Ishikawa (cell line): ENCODE results near the gene TRPV2.

Experiments used
- CEBPB ChIP-seq: IDR thresholded peaks from 2 replicates; pipeline ENCODE4 v1.6.1; 2012
- CREB1 ChIP-seq: IDR thresholded peaks from 2 replicates; pipeline ENCODE4 v1.6.1; 2012; ENCODE audit warnings: low read depth
- EGR1 ChIP-seq: IDR thresholded peaks from 2 replicates; pipeline ENCODE4 v1.6.1; 2012
- EP300 ChIP-seq: IDR thresholded peaks from 2 replicates; pipeline ENCODE4 v1.6.1; 2012; ENCODE audit warnings: borderline replicate concordance
- FOXM1 ChIP-seq: IDR thresholded peaks from 2 replicates; pipeline ENCODE4 v1.6.1; 2012; ENCODE audit warnings: low read depth, borderline replicate concordance
- NFIC ChIP-seq: IDR thresholded peaks from 2 replicates; pipeline ENCODE4 v1.6.1; 2012
- RAD21 ChIP-seq: IDR thresholded peaks from 2 replicates; pipeline ENCODE4 v1.6.1; 2012; ENCODE audit warnings: low read depth
- TAF1 ChIP-seq: IDR thresholded peaks from 2 replicates; pipeline ENCODE4 v1.6.1; 2012; ENCODE audit warnings: low read depth, mild to moderate bottlenecking
- TCF12 ChIP-seq: IDR thresholded peaks from 2 replicates; pipeline ENCODE4 v1.6.1; 2012; ENCODE audit warnings: low read depth
- TEAD4 ChIP-seq: IDR thresholded peaks from 2 replicates; pipeline ENCODE4 v1.6.1; 2012
- USF1 ChIP-seq: IDR thresholded peaks from 2 replicates; pipeline ENCODE4 v1.6.1; 2012
- YY1 ChIP-seq: IDR thresholded peaks from 2 replicates; pipeline ENCODE4 v1.6.1; 2012; ENCODE audit warnings: low read depth
- ZBTB7A ChIP-seq: IDR thresholded peaks from 2 replicates; pipeline ENCODE4 v1.6.1; 2012; ENCODE audit warnings: low read depth
- TF ChIP-seq, protein P1 (sequence below): IDR thresholded peaks from 2 replicates; pipeline ENCODE4 v1.6.1; 2012; ENCODE audit warnings: low read depth, mild to moderate bottlenecking
- TF ChIP-seq, protein P2 (sequence below): IDR thresholded peaks from 2 replicates; pipeline ENCODE4 v1.6.1; 2012

TRPV2 gene

DNA sequence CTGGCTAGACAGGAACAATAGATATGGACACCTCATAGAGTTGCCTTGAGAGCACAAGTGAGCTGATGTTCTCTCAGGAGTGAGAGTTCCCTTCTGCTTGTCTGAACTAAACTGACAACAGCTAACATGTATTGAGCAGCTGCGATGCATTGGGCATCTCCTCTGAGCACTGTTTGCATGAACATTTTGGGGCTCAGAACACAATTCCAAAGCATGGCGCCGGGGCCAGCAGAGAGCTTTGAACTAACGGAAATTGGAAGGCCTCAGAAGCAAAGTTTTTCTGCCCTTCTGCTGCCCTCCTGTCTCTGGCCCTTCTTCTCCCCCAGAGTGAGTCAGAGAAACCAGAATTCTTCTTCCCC, 38.1 kb downstream of the TRPV2 start:
- no peak for TF ChIP-seq ZBTB7A
- TF ChIP-seq TCF12 = no peak
- no peak for TF ChIP-seq EGR1
- TF ChIP-seq USF1 = no peak
- TF ChIP-seq EP300 = no peak
- no peak for TF ChIP-seq TAF1
- TF ChIP-seq YY1 = no peak
- TF ChIP-seq, protein P1, sequence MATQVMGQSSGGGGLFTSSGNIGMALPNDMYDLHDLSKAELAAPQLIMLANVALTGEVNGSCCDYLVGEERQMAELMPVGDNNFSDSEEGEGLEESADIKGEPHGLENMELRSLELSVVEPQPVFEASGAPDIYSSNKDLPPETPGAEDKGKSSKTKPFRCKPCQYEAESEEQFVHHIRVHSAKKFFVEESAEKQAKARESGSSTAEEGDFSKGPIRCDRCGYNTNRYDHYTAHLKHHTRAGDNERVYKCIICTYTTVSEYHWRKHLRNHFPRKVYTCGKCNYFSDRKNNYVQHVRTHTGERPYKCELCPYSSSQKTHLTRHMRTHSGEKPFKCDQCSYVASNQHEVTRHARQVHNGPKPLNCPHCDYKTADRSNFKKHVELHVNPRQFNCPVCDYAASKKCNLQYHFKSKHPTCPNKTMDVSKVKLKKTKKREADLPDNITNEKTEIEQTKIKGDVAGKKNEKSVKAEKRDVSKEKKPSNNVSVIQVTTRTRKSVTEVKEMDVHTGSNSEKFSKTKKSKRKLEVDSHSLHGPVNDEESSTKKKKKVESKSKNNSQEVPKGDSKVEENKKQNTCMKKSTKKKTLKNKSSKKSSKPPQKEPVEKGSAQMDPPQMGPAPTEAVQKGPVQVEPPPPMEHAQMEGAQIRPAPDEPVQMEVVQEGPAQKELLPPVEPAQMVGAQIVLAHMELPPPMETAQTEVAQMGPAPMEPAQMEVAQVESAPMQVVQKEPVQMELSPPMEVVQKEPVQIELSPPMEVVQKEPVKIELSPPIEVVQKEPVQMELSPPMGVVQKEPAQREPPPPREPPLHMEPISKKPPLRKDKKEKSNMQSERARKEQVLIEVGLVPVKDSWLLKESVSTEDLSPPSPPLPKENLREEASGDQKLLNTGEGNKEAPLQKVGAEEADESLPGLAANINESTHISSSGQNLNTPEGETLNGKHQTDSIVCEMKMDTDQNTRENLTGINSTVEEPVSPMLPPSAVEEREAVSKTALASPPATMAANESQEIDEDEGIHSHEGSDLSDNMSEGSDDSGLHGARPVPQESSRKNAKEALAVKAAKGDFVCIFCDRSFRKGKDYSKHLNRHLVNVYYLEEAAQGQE = no peak
- no peak for TF ChIP-seq NFIC
- TF ChIP-seq FOXM1 = no peak

GRCh38 chr17:16455997-16456741, 40.8 kb downstream of the TRPV2 start:
- TF ChIP-seq CREB1 = no peak
- no peak for TF ChIP-seq TCF12
- TF ChIP-seq ZBTB7A = no peak
- TF ChIP-seq, protein P2, sequence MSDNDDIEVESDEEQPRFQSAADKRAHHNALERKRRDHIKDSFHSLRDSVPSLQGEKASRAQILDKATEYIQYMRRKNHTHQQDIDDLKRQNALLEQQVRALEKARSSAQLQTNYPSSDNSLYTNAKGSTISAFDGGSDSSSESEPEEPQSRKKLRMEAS = no peak
- TF ChIP-seq TAF1 = no peak
- TF ChIP-seq, protein P1 = no peak
- no peak for TF ChIP-seq EP300
- no peak for TF ChIP-seq NFIC

DNA sequence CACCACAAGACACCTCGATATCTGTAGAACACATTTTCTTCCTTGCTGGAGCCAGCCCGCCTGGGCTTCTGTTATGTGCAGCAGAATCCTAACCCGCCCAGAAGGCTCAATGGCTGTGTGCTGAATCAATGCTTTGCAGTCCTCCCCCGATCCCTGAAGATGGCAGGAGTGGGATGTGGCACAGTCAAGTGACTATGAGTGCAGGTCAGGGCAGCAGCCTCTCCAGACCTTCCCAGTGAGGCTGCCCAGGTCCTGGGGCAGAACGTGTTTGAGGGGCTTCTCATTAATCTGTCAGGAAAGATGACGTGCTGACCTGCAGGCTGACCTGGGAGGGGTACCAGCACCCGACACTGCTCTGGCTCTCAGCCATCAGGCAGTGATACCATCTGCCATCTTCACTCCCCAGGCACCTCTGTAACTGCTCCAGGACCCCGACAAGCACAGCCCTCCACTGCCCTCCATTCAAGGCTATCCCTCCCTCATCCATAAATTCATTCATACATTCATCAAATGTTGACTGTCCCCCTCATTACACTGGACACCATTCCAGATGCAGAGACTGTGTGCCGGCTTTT, 41.5 kb downstream of the TRPV2 start:
- TF ChIP-seq RAD21 (peak; percentile 15; the same call in 1 of the 2 replicates), TCF12 (no peak)

DNA sequence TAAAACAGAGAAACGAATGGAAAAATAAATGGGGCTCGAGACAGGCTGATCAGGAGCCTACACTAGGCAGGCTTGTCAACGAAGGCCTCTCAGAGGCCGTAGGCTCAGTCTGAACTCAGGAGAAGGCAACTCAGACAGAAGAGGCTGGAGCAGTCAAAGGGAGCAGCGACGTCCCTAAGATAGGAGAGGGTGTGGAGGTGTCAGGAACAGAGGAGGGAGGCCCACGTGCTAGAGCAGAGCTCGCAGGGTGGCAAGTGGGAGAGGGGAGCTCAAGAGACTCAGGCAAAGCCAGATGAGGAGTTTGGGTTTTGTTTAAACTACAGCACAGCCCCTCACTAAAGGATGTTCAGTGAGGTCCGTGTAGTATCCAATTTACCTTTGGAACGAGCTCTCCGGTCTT, 43.9 kb downstream of the TRPV2 start:
- TF ChIP-seq EP300 (no peak), RAD21 (no peak), CEBPB (no peak), TCF12 (no peak), FOXM1 (no peak), ZBTB7A (no peak), TEAD4 (no peak), USF1 (no peak), TAF1 (no peak), YY1 (no peak), CREB1 (no peak), NFIC (no peak)
- TF ChIP-seq, protein P1 = no peak

DNA sequence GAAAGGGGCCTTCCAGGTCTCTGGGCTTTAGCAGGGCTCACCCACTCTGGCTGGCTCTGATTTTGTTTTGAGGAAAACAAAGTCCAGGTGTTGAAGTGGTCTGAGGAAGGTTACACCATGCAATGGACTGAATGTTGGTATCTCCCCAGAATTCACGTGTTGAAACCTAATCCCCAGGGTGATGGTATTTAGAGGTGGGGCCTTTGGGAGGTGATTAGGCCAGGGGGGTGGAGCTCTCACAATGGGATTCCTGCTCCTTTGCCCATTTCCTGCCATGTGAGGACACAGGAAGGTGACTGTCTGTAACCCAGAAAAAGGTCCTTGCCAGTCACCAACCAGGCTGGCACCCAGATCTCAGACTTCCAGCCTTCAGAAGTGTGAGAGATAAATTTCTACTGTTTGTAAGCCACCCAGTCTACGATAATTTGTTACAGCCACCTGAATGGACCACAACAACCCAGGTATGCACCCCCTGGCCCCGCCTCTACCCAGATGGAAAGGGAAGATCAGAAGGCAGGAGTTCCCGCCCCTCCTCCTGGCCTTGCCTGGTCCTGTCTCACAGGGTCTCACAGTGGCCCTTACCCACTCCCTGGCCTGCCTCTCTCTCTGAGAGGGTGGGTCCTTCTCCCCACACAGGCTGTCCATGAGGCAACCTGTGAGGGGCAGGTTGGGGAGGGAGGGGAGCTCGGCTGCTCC, 44.6 kb downstream of the TRPV2 start:
- TF ChIP-seq TEAD4 (peak; percentile 27; the same call in 1 of the 2 replicates), FOXM1 (no peak)
- TF ChIP-seq, protein P2 = 0 out of 2 replicates have a peak, but pooled peaks have one; percentile 60
